Endothelial cell of umbilical vein (primary cell): ENCODE results near the gene MACROD2. TPM values are rescaled to one million over a fixed set of nuclear protein-coding genes. Genes with fewer than 3 reads are reported as not detected.
"Not testable (repeated sequence)": the region's sequence is repeated elsewhere in the genome, so short reads cannot be mapped to it uniquely, and the experiment has no call there.

Experiments used
- BruUV-seq: library from RNA; stranded (reverse); fragments of 400-500 nt; replicated peaks from 2 replicates; lab custom pipeline; 2021; lab: Mats Ljungman, UMichigan
- CTCF ChIA-PET: fragments of 300-600, 350-600 bp; sonication (Branson Sonifier 250); formaldehyde crosslinking; loops from one replicate; lab custom pipeline; 2021; ENCODE audit warnings: antibody characterized with exemption, inconsistent platforms; lab: Charles Lee
- POLR2A ChIA-PET: fragments of 300-600, 350-600 bp; sonication (Branson Sonifier 250); formaldehyde crosslinking; loops from one replicate; lab custom pipeline; 2021; ENCODE audit warnings: antibody characterized with exemption, inconsistent platforms; lab: Charles Lee
- DNase-seq: peaks from one replicate; pipeline ENCODE4 v3.0.0-alpha.2; 2011; ENCODE audit warnings: low read depth, low spot score
- FAIRE-seq: peaks from 2 replicates; lab custom pipeline; 2011; peaks lifted over from hg19 to GRCh38; lab: Jason Lieb, UNC
- H2AFZ ChIP-seq: 2 replicates; pipeline ENCODE4 v1.6.0; 2012; ENCODE audit warnings: low read depth, low read length, control low read depth, inconsistent platforms
- H3K27ac ChIP-seq: 2 replicates; pipeline ENCODE4 v1.5.1; 2011; ENCODE audit warnings: low read depth, mild to moderate bottlenecking, control low read depth, low read length, moderate library complexity; ENCODE audit not compliant: insufficient read depth
- H3K27me3 ChIP-seq, 2 experiments: 2 replicates each; pipeline versions ENCODE4 v1.6.0 to v1.6.1; 2011; ENCODE audit warnings: low read length in 2 of 2, mixed read lengths in 1 of 2; ENCODE audit not compliant: control insufficient read depth in 2 of 2, insufficient read depth in 2 of 2
- H3K36me3 ChIP-seq, 2 experiments: 2 replicates in 1 of 2; 3 replicates in 1 of 2; pipeline ENCODE4 v1.5.1; 2011; ENCODE audit warnings: low read length in 2 of 2, mild to moderate bottlenecking in 1 of 2, moderate library complexity in 1 of 2; ENCODE audit not compliant: control insufficient read depth in 2 of 2, insufficient read depth in 2 of 2; ENCODE audit errors: extremely low read depth in 1 of 2
- H3K4me1 ChIP-seq: 3 replicates; pipeline ENCODE4 v1.5.1; 2011; ENCODE audit warnings: mild to moderate bottlenecking, low read length; ENCODE audit not compliant: control insufficient read depth, insufficient read depth; ENCODE audit errors: extremely low read depth
- H3K4me2 ChIP-seq: 2 replicates; pipeline ENCODE4 v1.6.1; 2011; ENCODE audit warnings: low read length, control low read depth, mixed read lengths; ENCODE audit not compliant: insufficient read depth
- H3K4me3 ChIP-seq, 3 experiments: fragments of 200-600 bp in 1 of 3; sonication (generic), shearing (Covaris generic) in 1 of 3; replicated peaks in 1 of 3; 2 replicates each; pipeline ENCODE4 v1.5.1; 2011 to 2016; ENCODE audit warnings: control low read depth in 3 of 3, low read length in 3 of 3, mild to moderate bottlenecking in 2 of 3, inconsistent platforms in 1 of 3, low read depth in 1 of 3, moderate library complexity in 1 of 3; ENCODE audit not compliant: insufficient read depth in 1 of 3
- H3K79me2 ChIP-seq: 2 replicates; pipeline ENCODE4 v1.6.0; 2012; ENCODE audit warnings: low read length, inconsistent platforms; ENCODE audit not compliant: control insufficient read depth, insufficient read depth
- H3K9ac ChIP-seq: replicated peaks from 2 replicates; pipeline ENCODE3; 2011; ENCODE audit warnings: low read length, control low read depth; ENCODE audit not compliant: insufficient read depth; ENCODE audit errors: extremely low read depth
- H3K9me1 ChIP-seq: replicated peaks from 3 replicates; pipeline ENCODE4 v1.6.0; 2011; ENCODE audit warnings: mild to moderate bottlenecking, low read length; ENCODE audit not compliant: control insufficient read depth, insufficient read depth; ENCODE audit errors: extremely low read depth
- H3K9me3 ChIP-seq: replicated peaks from 2 replicates; pipeline ENCODE4 v1.5.1; 2012; ENCODE audit warnings: low read length, inconsistent platforms; ENCODE audit not compliant: control insufficient read depth, insufficient read depth
- H4K20me1 ChIP-seq: replicated peaks from 2 replicates; pipeline ENCODE3; 2011; ENCODE audit warnings: mild to moderate bottlenecking, low read length; ENCODE audit not compliant: control insufficient read depth, insufficient read depth; ENCODE audit errors: extremely low read depth
- CTCF ChIP-seq, 2 donors: IDR thresholded peaks; 1 replicate in 1 of 2; 2 replicates in 1 of 2; pipeline ENCODE4 v1.5.1; 2011; ENCODE audit warnings: low read length in 2 of 2, mild to moderate bottlenecking in 2 of 2, moderate library complexity in 2 of 2, control low read depth in 1 of 2, inconsistent platforms in 1 of 2, low read depth in 1 of 2; ENCODE audit not compliant: insufficient read depth in 1 of 2; ENCODE audit errors: extremely low read depth in 1 of 2
- EZH2 ChIP-seq: IDR thresholded peaks from 2 replicates; pipeline ENCODE4 v1.6.1; 2012; ENCODE audit warnings: borderline replicate concordance, low read depth, mild to moderate bottlenecking, moderate library complexity, low read length, inconsistent platforms; ENCODE audit not compliant: severe bottlenecking
- dilution Hi-C: fragments of 300-500 bp; cut with MboI; formaldehyde crosslinking; loops from one replicate; pipeline ENCODE4 v1.15.0; 2019; ENCODE audit warnings: low sequenced_read_pairs; ENCODE audit not compliant: extremely low pct_ligation_motif_present
- intact Hi-C: fragments of 100-400 bp; cut with micrococcal nuclease; formaldehyde crosslinking; loops from one replicate; pipeline ENCODE4 v1.10.0; 2022
- polyA plus RNA-seq, 4 experiments: library from polyadenylated mRNA; depleted of rRNA in 3 of 4; stranded (reverse) in 3 of 4; unstranded in 1 of 4; fragments of >200 nt; gene quantifications; 2 replicates each; pipeline versions ENCODE4 v1.2.1 to v1.2.3, GENCODE V29; 2011 to 2012; ENCODE audit warnings: missing spikeins in 1 of 4
- total RNA-seq: library from RNA; stranded (reverse); gene quantifications from 2 replicates; pipeline ENCODE4 v1.2.3, GENCODE V29; 2021

Gene MACROD2
- total and polyA plus RNA-seq, 2 donors (not counting 3 experiments of a cell fraction or from before 2014, with no cell fraction given): 0.11 to 0.73 TPM

- POLR2A ChIA-PET: no interaction called here
- Histone ChIP-seq H3K4me1 (no peaks in the 10 kb centered on the region), H3K4me3 (no peak overlapping the region), H3K9me1 (no peaks in the 10 kb centered on the region), H3K79me2 (no peaks in the 10 kb centered on the region), H3K36me3 (no peaks in the 10 kb centered on the region), H3K4me2 (no peak overlapping the region), H2AFZ (no peak overlapping the region), H3K27ac (no peak overlapping the region), H3K27me3 (no peaks in the 10 kb centered on the region), H3K9me3 (no peaks in the 10 kb centered on the region), H4K20me1 (no peaks in the 10 kb centered on the region), H3K9ac (no peak overlapping the region)
- no TSS peak for BruUV-seq
- intact Hi-C loops (no loop called here), dilution Hi-C loops (no loop called here)
- DNase-seq (no peak), FAIRE-seq (no peak)
- TF ChIP-seq CTCF (IDR thresholded peaks at IDR 0.05; ENCODE audit: extremely low read depth in 1 of 2, insufficient read depth in 1 of 2, low read depth in 1 of 2, low read length in 2 of 2) (no peak), EZH2 (no peak)
- CTCF ChIA-PET: no interaction called here
Observed at GRCh38 chr20:16011519-16011918, 2016.2 kb downstream of the MACROD2 start.

- dilution Hi-C loops, DNase-seq, H3K9me3 ChIP-seq, H2AFZ ChIP-seq, intact Hi-C loops, CTCF ChIA-PET, H3K79me2 ChIP-seq, H3K9ac ChIP-seq, H3K4me2 ChIP-seq, H3K4me3 ChIP-seq, POLR2A ChIA-PET, H3K9me1 ChIP-seq, FAIRE-seq, H3K4me1 ChIP-seq, H4K20me1 ChIP-seq, H3K27me3 ChIP-seq, BruUV-seq, H3K36me3 ChIP-seq, H3K27ac ChIP-seq: not testable (repeated sequence)
Observed at GRCh38 chr20:16012934-16013333, 2017.6 kb downstream of the MACROD2 start.
